Brain microvascular endothelial cell (primary cell): ENCODE results near the gene GSC2.

Experiments
- DNase-seq: peaks from one replicate; pipeline ENCODE4 v3.0.0-alpha.2; 2020
- H3K27ac ChIP-seq: fragments of 250-450 bp; sonication (Bioruptor Pico); 2 replicates; pipeline ENCODE4 v1.5.1; 2020; ENCODE audit warnings: mild to moderate bottlenecking, moderate library complexity
- H3K27me3 ChIP-seq: fragments of 250-450 bp; sonication (Bioruptor Pico); replicated peaks from 2 replicates; pipeline ENCODE4 v1.5.1; 2020; ENCODE audit warnings: mild to moderate bottlenecking
- H3K36me3 ChIP-seq: fragments of 250-450 bp; sonication (Bioruptor Pico); replicated peaks from 2 replicates; pipeline ENCODE4 v1.5.1; 2020; ENCODE audit warnings: mild to moderate bottlenecking
- H3K4me3 ChIP-seq: 2 replicates; pipeline ENCODE4 v1.5.1; 2011; ENCODE audit warnings: low read depth, mild to moderate bottlenecking, control low read depth, low read length, moderate library complexity
- in situ Hi-C: cut with HindIII; loops from 2 replicates; pipeline ENCODE4 v1.10.0; 2017; ENCODE audit warnings: low sequenced_read_pairs, low pct_ligation_motif_present
- TF ChIP-seq, protein P1 (sequence below): IDR thresholded peaks from 2 replicates; pipeline ENCODE4 v1.5.1; 2011; ENCODE audit warnings: low read depth, mild to moderate bottlenecking, moderate library complexity, low read length, control low read depth, inconsistent platforms; ENCODE audit errors: missing control alignments

The GSC2 gene

GRCh38 chr22:19132693-19133400, 17.2 kb downstream of the GSC2 start:
- no peak overlapping the region for H3K27ac ChIP-seq
- H3K4me3 ChIP-seq, result no peak overlapping the region
- H3K27me3 ChIP-seq, result no peaks in the 10 kb centered on the region
- DNase-seq, result no peak
- in situ Hi-C loops, result no loop called here
- TF ChIP-seq, protein P1, sequence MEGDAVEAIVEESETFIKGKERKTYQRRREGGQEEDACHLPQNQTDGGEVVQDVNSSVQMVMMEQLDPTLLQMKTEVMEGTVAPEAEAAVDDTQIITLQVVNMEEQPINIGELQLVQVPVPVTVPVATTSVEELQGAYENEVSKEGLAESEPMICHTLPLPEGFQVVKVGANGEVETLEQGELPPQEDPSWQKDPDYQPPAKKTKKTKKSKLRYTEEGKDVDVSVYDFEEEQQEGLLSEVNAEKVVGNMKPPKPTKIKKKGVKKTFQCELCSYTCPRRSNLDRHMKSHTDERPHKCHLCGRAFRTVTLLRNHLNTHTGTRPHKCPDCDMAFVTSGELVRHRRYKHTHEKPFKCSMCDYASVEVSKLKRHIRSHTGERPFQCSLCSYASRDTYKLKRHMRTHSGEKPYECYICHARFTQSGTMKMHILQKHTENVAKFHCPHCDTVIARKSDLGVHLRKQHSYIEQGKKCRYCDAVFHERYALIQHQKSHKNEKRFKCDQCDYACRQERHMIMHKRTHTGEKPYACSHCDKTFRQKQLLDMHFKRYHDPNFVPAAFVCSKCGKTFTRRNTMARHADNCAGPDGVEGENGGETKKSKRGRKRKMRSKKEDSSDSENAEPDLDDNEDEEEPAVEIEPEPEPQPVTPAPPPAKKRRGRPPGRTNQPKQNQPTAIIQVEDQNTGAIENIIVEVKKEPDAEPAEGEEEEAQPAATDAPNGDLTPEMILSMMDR, result no peak
- H3K36me3 ChIP-seq, result peaks cover 46% of the 10 kb centered on the region

DNA sequence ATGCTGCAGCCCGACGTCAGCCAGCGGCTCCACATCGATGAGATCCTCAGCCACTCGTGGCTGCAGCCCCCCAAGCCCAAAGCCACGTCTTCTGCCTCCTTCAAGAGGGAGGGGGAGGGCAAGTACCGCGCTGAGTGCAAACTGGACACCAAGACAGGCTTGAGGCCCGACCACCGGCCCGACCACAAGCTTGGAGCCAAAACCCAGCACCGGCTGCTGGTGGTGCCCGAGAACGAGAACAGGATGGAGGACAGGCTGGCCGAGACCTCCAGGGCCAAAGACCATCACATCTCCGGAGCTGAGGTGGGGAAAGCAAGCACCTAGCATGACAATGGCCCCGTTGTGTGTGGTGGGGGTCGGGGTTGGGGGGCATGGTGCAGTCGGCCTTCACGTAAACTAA, 17.9 kb downstream of the GSC2 start:
- TF ChIP-seq, protein P1, result no peak
- no peak for DNase-seq
- in situ Hi-C loops, result no loop called here
- no peak overlapping the region for H3K4me3 ChIP-seq
- H3K27me3 ChIP-seq, result no peaks in the 10 kb centered on the region
- no peak overlapping the region for H3K27ac ChIP-seq
- peaks cover 39% of the 10 kb centered on the region for H3K36me3 ChIP-seq

DNA sequence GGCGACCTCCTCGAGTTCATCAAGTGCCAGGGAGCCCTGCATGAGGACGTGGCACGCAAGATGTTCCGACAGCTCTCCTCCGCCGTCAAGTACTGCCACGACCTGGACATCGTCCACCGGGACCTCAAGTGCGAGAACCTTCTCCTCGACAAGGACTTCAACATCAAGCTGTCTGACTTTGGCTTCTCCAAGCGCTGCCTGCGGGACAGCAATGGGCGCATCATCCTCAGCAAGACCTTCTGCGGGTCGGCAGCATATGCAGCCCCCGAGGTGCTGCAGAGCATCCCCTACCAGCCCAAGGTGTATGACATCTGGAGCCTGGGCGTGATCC, 18.4 kb downstream of the GSC2 start:
- no peak overlapping the region for H3K4me3 ChIP-seq
- no peak for DNase-seq
- TF ChIP-seq, protein P1, result no peak
- no peaks in the 10 kb centered on the region for H3K27me3 ChIP-seq
- no peak overlapping the region for H3K27ac ChIP-seq
- in situ Hi-C loops, result no loop called here
- H3K36me3 ChIP-seq, result peaks cover 34% of the 10 kb centered on the region

DNA sequence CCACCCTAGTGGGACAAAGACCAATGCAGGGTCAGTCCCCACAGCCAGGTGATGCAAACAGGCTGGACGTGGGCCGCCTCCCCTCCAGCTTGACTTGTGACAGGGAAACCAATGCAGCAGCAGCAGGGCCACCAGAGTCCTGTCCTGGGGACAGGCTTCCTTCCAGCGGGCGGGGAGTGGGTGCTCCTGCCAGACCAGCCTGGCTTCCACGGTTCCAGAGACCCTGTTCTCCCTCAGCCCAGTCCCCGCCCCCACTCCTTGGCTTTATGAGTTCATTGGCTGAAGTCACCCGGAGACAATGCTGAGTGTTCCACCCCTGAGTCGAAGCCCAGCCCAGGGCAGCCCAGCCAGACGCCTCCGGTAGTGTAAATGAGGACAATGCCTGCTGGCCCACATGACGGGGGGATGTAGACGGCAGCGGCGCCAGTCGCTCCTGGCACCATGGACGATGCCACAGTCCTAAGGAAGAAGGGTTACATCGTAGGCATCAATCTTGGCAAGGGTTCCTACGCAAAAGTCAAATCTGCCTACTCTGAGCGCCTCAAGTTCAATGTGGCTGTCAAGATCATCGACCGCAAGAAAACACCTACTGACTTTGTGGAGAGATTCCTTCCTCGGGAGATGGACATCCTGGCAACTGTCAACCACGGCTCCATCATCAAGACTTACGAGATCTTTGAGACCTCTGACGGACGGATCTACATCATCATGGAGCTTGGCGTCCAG, 19.0 kb downstream of the GSC2 start, which contains the start of gene TSSK2:
Gene TSSK2 (plus strand): TSS at position 350 of the 726 bp plus-strand sequence. CDS start 92 bp downstream, at position 442.
- peaks cover 29% of the 10 kb centered on the region for H3K36me3 ChIP-seq
- no peak within 1 kb of the TSS for H3K27ac ChIP-seq
- no peaks in the 10 kb centered on the region for H3K27me3 ChIP-seq
- H3K4me3 ChIP-seq, result no peak within 1 kb of the TSS
- DNase-seq, result no peak
- TF ChIP-seq, protein P1, result no peak
- in situ Hi-C loops, result no loop called here

DNA sequence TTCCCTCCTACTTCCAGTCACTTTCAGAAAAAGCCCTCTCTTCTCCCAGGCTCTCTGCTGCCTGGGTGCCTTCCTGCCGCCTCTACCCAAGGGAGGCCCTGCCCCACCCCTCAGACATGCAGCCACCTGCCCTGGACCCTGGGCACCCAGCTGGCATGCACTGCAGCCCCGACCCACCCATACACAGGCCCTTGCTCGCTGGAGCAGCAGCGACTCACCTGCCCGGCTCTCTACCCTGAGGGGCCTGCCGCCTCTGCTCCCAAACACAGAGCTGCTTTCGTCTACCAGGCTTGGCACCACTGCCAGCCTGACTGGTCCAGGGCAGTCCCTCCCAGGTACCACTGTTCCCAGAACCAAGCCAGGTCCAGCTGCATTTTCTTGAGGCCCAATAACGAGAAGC, 20.2 kb downstream of the GSC2 start:
- no peak for DNase-seq
- Histone ChIP-seq H3K4me3 (no peak overlapping the region), H3K27ac (no peak overlapping the region), H3K27me3 (no peaks in the 10 kb centered on the region), H3K36me3 (peaks cover 21% of the 10 kb centered on the region)
- TF ChIP-seq, protein P1, result no peak
- in situ Hi-C loops, result no loop called here
